Kidney (tissue), 14 donors: ENCODE data around the gene MRM3. TPM values are rescaled to one million over a fixed set of nuclear protein-coding genes. Genes with fewer than 3 reads are reported as not detected.
"Not testable (repeated sequence)": the region's sequence is repeated elsewhere in the genome, so short reads cannot be mapped to it uniquely, and the experiment has no call there.

ENCODE experiments used
- DNase-seq, 5 donors: peaks; one replicate each; pipeline ENCODE4 v3.0.0-alpha.2; 2013 to 2020
- FAIRE-seq: peaks from 2 replicates; lab custom pipeline; 2012; peaks lifted over from hg19 to GRCh38; lab: Jason Lieb, UNC
- H3K27ac ChIP-seq, 2 donors: one replicate each; pipeline ENCODE4 v1.7.0; 2013; ENCODE audit warnings: low read depth in 2 of 2, low read length in 2 of 2, inconsistent platforms in 1 of 2
- H3K27me3 ChIP-seq: one replicate; pipeline ENCODE4 v1.7.1; 2013; ENCODE audit warnings: low read length, inconsistent platforms; ENCODE audit not compliant: control insufficient read depth, insufficient read depth
- H3K36me3 ChIP-seq, 3 donors: one replicate each; pipeline versions ENCODE4 v1.7.0 to v1.7.1; 2013; ENCODE audit warnings: low read length in 3 of 3, control low read depth in 1 of 3, inconsistent platforms in 1 of 3; ENCODE audit not compliant: insufficient read depth in 3 of 3, control insufficient read depth in 2 of 3
- H3K4me1 ChIP-seq, 3 donors: one replicate each; pipeline versions ENCODE4 v1.7.0 to v1.7.1; 2013; ENCODE audit warnings: low read length in 3 of 3, inconsistent platforms in 1 of 3, low read depth in 1 of 3; ENCODE audit not compliant: control insufficient read depth in 2 of 3, insufficient read depth in 2 of 3
- H3K4me3 ChIP-seq, 3 donors: one replicate each; pipeline versions ENCODE4 v1.7.0 to v1.8.1; 2013; ENCODE audit warnings: low read length in 3 of 3, control low read depth in 1 of 3, inconsistent platforms in 1 of 3
- H3K9ac ChIP-seq, 3 donors: one replicate each; pipeline versions ENCODE4 v1.7.0 to v1.7.1; 2013; ENCODE audit warnings: low read length in 3 of 3, control low read depth in 1 of 3, inconsistent platforms in 1 of 3
- H3K9me3 ChIP-seq, 3 donors: one replicate each; pipeline versions ENCODE4 v1.7.0 to v1.7.1; 2013; ENCODE audit warnings: low read length in 3 of 3, control low read depth in 1 of 3, inconsistent platforms in 1 of 3; ENCODE audit not compliant: control insufficient read depth in 2 of 3, insufficient read depth in 1 of 3
- intact Hi-C: fragments of 100-400 bp; cut with DNase I; formaldehyde crosslinking; loops from one replicate; pipeline ENCODE4 v1.11.1; 2022
- polyA plus RNA-seq: library from polyadenylated mRNA; stranded (reverse); fragments of 350-450 nt; fragmentation: Illumina TruSeq; extraction: RNeasy Lipid Tissue Mini Kit (QIAGEN cat#74804); gene quantifications from one replicate; pipeline ENCODE4 v1.2.3, GENCODE V29; 2014; ENCODE audit warnings: low read depth, low replicate concordance; ENCODE audit not compliant: insufficient read depth
- total RNA-seq: library from RNA; stranded (reverse); fragmentation: NEBNext Ultra II Directional; extraction: Animal tissue kit (Norgen Biotek cat#: 25700); gene quantifications from one replicate; pipeline ENCODE4 v1.2.1, GENCODE V29; 2021
- TF ChIP-seq, protein P1 (sequence below): IDR thresholded peaks from 3 replicates; pipeline ENCODE4 v1.5.1; 2012; ENCODE audit warnings: mild to moderate bottlenecking, moderate library complexity, borderline replicate concordance; ENCODE audit not compliant: insufficient read depth; ENCODE audit errors: extremely low read depth
- donor health status: control.
- donor health status: control.
- donor health status: control.
- donor health status: control.
- donor health status: control.
- donor health status: DM: yes; HTN: yes; CAD: no.
- donor health status: Normal renal cell carcinoma (clear cell type).

MRM3 gene
- total and polyA plus RNA-seq, 2 donors from 2014 or later, result 14.4 to 21.3 TPM

DNA sequence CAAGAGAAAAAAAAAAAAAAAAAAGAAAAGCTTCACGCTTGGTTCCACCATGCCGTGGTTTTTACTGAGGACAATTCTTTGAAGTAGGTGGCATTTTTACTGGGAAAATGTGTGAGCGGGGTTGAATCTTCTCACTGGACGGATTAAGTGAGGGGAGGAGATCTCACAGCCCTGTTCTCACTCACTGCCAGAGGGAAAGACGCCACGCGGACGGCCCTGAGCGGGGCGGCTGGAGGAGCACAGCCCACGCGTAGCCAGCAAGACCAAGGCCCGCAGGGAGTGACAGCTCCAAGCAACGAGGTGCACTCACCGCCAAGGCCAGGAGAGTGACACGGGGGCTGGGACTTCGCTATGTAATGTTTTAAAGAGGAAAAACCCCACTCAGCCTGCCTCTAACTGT, 43.1 kb downstream of the MRM3 start:
- H3K27me3 ChIP-seq, result no peaks in the 10 kb centered on the region
- DNase-seq, result no peak
- H3K4me3 ChIP-seq, result no peak overlapping the region
- H3K9ac ChIP-seq, result no peak overlapping the region
- no peak for FAIRE-seq
- intact Hi-C loops, result no loop called here
- no peaks in the 10 kb centered on the region for H3K9me3 ChIP-seq
- no peaks in the 10 kb centered on the region for H3K4me1 ChIP-seq
- TF ChIP-seq, protein P1, sequence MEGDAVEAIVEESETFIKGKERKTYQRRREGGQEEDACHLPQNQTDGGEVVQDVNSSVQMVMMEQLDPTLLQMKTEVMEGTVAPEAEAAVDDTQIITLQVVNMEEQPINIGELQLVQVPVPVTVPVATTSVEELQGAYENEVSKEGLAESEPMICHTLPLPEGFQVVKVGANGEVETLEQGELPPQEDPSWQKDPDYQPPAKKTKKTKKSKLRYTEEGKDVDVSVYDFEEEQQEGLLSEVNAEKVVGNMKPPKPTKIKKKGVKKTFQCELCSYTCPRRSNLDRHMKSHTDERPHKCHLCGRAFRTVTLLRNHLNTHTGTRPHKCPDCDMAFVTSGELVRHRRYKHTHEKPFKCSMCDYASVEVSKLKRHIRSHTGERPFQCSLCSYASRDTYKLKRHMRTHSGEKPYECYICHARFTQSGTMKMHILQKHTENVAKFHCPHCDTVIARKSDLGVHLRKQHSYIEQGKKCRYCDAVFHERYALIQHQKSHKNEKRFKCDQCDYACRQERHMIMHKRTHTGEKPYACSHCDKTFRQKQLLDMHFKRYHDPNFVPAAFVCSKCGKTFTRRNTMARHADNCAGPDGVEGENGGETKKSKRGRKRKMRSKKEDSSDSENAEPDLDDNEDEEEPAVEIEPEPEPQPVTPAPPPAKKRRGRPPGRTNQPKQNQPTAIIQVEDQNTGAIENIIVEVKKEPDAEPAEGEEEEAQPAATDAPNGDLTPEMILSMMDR, result no peak
- H3K36me3 ChIP-seq, result no peaks in the 10 kb centered on the region
- no peak overlapping the region for H3K27ac ChIP-seq

DNA sequence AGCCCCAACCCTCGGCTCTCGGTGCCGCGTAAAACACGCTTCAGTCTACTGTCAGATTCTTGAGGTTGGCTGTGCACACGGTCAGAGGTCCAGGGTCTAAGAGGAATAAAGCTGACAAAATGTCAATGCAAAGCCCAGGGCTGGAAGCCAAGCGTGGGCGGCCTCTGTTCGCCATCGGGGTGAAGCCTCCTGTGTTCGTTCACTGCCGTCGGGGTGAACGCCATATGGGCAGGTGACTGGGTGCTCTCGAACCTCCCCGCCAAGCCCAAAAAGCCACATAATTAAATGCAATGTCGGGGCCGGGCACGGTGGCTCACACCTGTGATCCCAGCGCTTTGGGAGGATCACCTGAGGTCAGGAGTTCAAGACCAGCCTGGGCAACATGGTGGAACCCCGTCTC, 44.6 kb downstream of the MRM3 start:
- Histone ChIP-seq H3K4me1 (no peaks in the 10 kb centered on the region), H3K27me3 (no peaks in the 10 kb centered on the region), H3K9ac (no peak overlapping the region), H3K36me3 (no peaks in the 10 kb centered on the region), H3K9me3 (no peaks in the 10 kb centered on the region), H3K4me3 (no peak overlapping the region), H3K27ac (no peak overlapping the region)
- TF ChIP-seq, protein P1, result no peak
- intact Hi-C loops, result no loop called here
- no peak for DNase-seq
- FAIRE-seq, result no peak

DNA sequence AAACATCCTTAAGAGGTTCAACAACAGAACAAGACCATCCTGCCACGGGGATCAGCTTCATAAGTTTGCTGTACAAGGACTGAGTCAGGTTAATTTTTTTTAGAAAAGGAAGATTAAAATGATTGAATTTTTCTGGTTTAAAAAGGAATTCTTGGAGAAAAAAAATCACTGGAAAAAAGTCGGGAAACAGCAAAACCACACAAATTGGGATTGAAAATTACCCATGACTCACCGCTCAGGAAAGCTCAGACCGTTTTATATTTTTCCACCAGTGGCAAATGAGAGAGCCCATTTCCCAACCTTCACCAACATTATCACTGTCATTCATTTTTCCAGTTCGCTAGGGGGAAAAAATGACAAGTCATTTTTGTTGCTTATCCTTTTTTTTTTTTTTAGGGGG, 46.6 kb downstream of the MRM3 start:
- no peak overlapping the region for H3K27ac ChIP-seq
- DNase-seq (no peak), FAIRE-seq (no peak)
- no peak overlapping the region for H3K9ac ChIP-seq
- TF ChIP-seq, protein P1, result no peak
- no peak overlapping the region for H3K4me3 ChIP-seq
- H3K27me3 ChIP-seq, result no peaks in the 10 kb centered on the region
- H3K4me1 ChIP-seq, result no peaks in the 10 kb centered on the region
- intact Hi-C loops, result no loop called here
- H3K9me3 ChIP-seq, result no peaks in the 10 kb centered on the region
- H3K36me3 ChIP-seq, result no peaks in the 10 kb centered on the region

DNA sequence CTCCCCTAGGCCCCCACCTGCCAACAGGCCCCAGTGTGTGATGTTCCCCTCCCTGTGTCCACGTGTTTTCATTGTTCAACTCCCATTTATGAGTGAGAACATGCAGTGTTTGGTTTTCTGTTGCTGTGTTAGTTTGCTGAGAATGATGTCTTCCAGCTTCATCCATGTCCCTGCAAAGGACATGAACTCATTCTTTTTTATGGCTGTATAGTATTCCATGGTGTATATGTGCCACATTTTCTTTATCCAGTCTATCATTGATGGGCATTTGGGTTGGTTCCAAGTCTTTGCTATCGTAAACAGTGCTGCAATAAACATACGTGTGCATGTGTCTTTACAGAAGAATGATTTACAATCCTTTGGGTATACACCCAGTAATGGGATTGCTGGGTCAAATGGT, 47.5 kb downstream of the MRM3 start:
- intact Hi-C loops, H3K36me3 ChIP-seq, H3K27me3 ChIP-seq, H3K4me1 ChIP-seq, H3K4me3 ChIP-seq, H3K9ac ChIP-seq, FAIRE-seq, H3K9me3 ChIP-seq, DNase-seq: not testable (repeated sequence)
- peak overlapping the region in 1 of 2 donors; percentile 11 for H3K27ac ChIP-seq
